Measurements from ENCODE around the gene VWA2.

The VWA2 gene

GRCh38 chr10:114246679-114247305 is 7.7 kb downstream of the VWA2 start:
- DNase-seq (ENCODE audit: low read depth): no peak

- DNase-seq (ENCODE audit: low read depth): no peak
These were observed 11.2 kb downstream of the VWA2 start for GRCh38 chr10:114250236-114250635.

- no peak for DNase-seq (ENCODE audit: low read depth)
These were observed 11.7 kb downstream of the VWA2 start for GRCh38 chr10:114250716-114251115.

GRCh38 chr10:114252092-114252491 is 13.0 kb downstream of the VWA2 start:
- DNase-seq (ENCODE audit: low read depth): no peak

- DNase-seq (ENCODE audit: low read depth): no peak
These were observed 13.8 kb downstream of the VWA2 start for GRCh38 chr10:114252883-114253282.

GRCh38 chr10:114255227-114255626 is 16.2 kb downstream of the VWA2 start:
- DNase-seq (ENCODE audit: low read depth): no peak

- DNase-seq (ENCODE audit: low read depth): no peak
These were observed 17.1 kb downstream of the VWA2 start for GRCh38 chr10:114256008-114256765.

GRCh38 chr10:114256822-114257221 is 17.8 kb downstream of the VWA2 start:
- DNase-seq (ENCODE audit: low read depth): no peak

- no peak for DNase-seq (ENCODE audit: low read depth)
These were observed 18.4 kb downstream of the VWA2 start for GRCh38 chr10:114257498-114257897.

GRCh38 chr10:114258274-114258840 is 19.3 kb downstream of the VWA2 start:
- DNase-seq (ENCODE audit: low read depth): no peak

- DNase-seq (ENCODE audit: low read depth): no peak
These were observed 20.8 kb downstream of the VWA2 start for GRCh38 chr10:114259824-114260223.

- DNase-seq (ENCODE audit: low read depth): no peak
These were observed 21.3 kb downstream of the VWA2 start for GRCh38 chr10:114260366-114260765.

GRCh38 chr10:114261076-114261475 is 22.0 kb downstream of the VWA2 start:
- no peak for DNase-seq (ENCODE audit: low read depth)

GRCh38 chr10:114262496-114262895 is 23.4 kb downstream of the VWA2 start:
- DNase-seq (ENCODE audit: low read depth): no peak

- no peak for DNase-seq (ENCODE audit: low read depth)
These were observed 26.5 kb downstream of the VWA2 start for GRCh38 chr10:114265392-114266053.

- no peak for DNase-seq (ENCODE audit: low read depth)
These were observed 27.5 kb downstream of the VWA2 start for GRCh38 chr10:114266521-114266920.

- DNase-seq (ENCODE audit: low read depth): no peak
These were observed 32.2 kb downstream of the VWA2 start for GRCh38 chr10:114271075-114271778.

GRCh38 chr10:114271779-114272167 is 32.7 kb downstream of the VWA2 start:
- DNase-seq (ENCODE audit: low read depth): no peak

GRCh38 chr10:114272696-114273095 is 33.6 kb downstream of the VWA2 start:
- no peak for DNase-seq (ENCODE audit: low read depth)

GRCh38 chr10:114273910-114274309 is 34.9 kb downstream of the VWA2 start:
- no peak for DNase-seq (ENCODE audit: low read depth)

GRCh38 chr10:114274616-114275453 is 35.8 kb downstream of the VWA2 start:
- DNase-seq (ENCODE audit: low read depth): no peak

Data from activated T-helper 1 cell treated with Interleukin-2 at 50 U/mL for 16 hours (primary cell).